DOHH2 (cell line): ENCODE data around the gene GPSM3.

ENCODE experiments used
- H3F3A ChIP-seq: fragments of 200-600 bp; sonication (generic), shearing (Covaris generic); 2 replicates; pipeline ENCODE4 v1.6.0; 2016; ENCODE audit warnings: antibody characterized with exemption, mild to moderate bottlenecking; ENCODE audit not compliant: control insufficient read depth, insufficient read depth
- H3K27ac ChIP-seq: fragments of 200-600 bp; sonication (generic); 2 replicates; pipeline ENCODE4 v1.5.1; 2014; ENCODE audit warnings: low read depth, mild to moderate bottlenecking, low read length, moderate library complexity
- H3K27me3 ChIP-seq: fragments of 200-600 bp; sonication (generic); 2 replicates; pipeline ENCODE4 v1.6.1; 2014; ENCODE audit warnings: mild to moderate bottlenecking, low read length, mixed read lengths; ENCODE audit not compliant: control insufficient read depth
- H3K36me3 ChIP-seq: fragments of 200-600 bp; sonication (generic); 2 replicates; pipeline ENCODE4 v1.6.1; 2014; ENCODE audit warnings: mild to moderate bottlenecking, low read length, moderate library complexity, mixed read lengths; ENCODE audit not compliant: control insufficient read depth
- H3K4me1 ChIP-seq: fragments of 200-600 bp; sonication (generic); 2 replicates; pipeline ENCODE4 v1.6.1; 2014; ENCODE audit warnings: mild to moderate bottlenecking, low read length, mixed read lengths; ENCODE audit not compliant: control insufficient read depth
- H3K4me2 ChIP-seq: fragments of 200-600 bp; sonication (generic); 2 replicates; pipeline ENCODE4 v1.6.0; 2014; ENCODE audit warnings: mild to moderate bottlenecking, low read length, moderate library complexity
- H3K4me3 ChIP-seq: fragments of 200-600 bp; sonication (generic); 2 replicates; pipeline ENCODE4 v1.5.1; 2014; ENCODE audit warnings: mild to moderate bottlenecking, low read length, mixed read lengths
- H3K79me2 ChIP-seq: fragments of 200-600 bp; sonication (generic); 2 replicates; pipeline ENCODE4 v1.6.1; 2014; ENCODE audit warnings: mild to moderate bottlenecking, low read length, mixed read lengths; ENCODE audit not compliant: control insufficient read depth
- H3K9me2 ChIP-seq: fragments of 200-600 bp; sonication (generic); replicated peaks from 2 replicates; pipeline ENCODE4 v1.6.1; 2014; ENCODE audit warnings: mild to moderate bottlenecking, low read length, mixed read lengths; ENCODE audit not compliant: control insufficient read depth
- H3K9me3 ChIP-seq: fragments of 200-600 bp; sonication (generic); 2 replicates; pipeline ENCODE4 v1.6.1; 2014; ENCODE audit warnings: antibody characterized with exemption, low read length, mixed read lengths; ENCODE audit not compliant: control insufficient read depth, insufficient read depth
- H4K20me1 ChIP-seq: fragments of 200-600 bp; sonication (generic); 2 replicates; pipeline ENCODE4 v1.6.0; 2014; ENCODE audit warnings: low read depth, mild to moderate bottlenecking, antibody characterized with exemption, low read length, moderate library complexity; ENCODE audit not compliant: control insufficient read depth, insufficient read depth
- CTCF ChIP-seq: fragments of 200-600 bp; sonication (generic); IDR thresholded peaks from one replicate; pipeline ENCODE4 v1.5.1; 2014; ENCODE audit warnings: antibody characterized with exemption, mild to moderate bottlenecking, low read depth, low read length; ENCODE audit not compliant: poor library complexity, severe bottlenecking
- EZH2phosphoT487 ChIP-seq: fragments of 200-600 bp; sonication (generic); IDR thresholded peaks from 2 replicates; pipeline ENCODE4 v1.6.1; 2017; ENCODE audit warnings: borderline replicate concordance, mild to moderate bottlenecking, antibody characterized with exemption, low read length, moderate library complexity, mixed read lengths

The GPSM3 gene

GRCh38 chr6:32183483-32184083 lies 8.9 kb downstream of the GPSM3 start:
- H3K9me3 ChIP-seq, result no peaks in the 10 kb centered on the region
- no peak overlapping the region for H3K4me3 ChIP-seq
- no peak overlapping the region for H3K4me2 ChIP-seq
- TF ChIP-seq CTCF (no peak), EZH2phosphoT487 (no peak)
- H3K27ac ChIP-seq, result no peak overlapping the region
- H3K9me2 ChIP-seq, result no peaks in the 10 kb centered on the region
- H3F3A ChIP-seq, result peaks cover 4% of the 10 kb centered on the region; the same call in 1 of the 2 replicates
- peaks cover 42% of the 10 kb centered on the region for H3K4me1 ChIP-seq
- peaks cover 38% of the 10 kb centered on the region for H3K79me2 ChIP-seq
- H3K36me3 ChIP-seq, result peaks cover 78% of the 10 kb centered on the region
- H3K27me3 ChIP-seq, result no peaks in the 10 kb centered on the region
- no peaks in the 10 kb centered on the region for H4K20me1 ChIP-seq

- no peak overlapping the region for H3K4me3 ChIP-seq
- H3K27me3 ChIP-seq, result no peaks in the 10 kb centered on the region
- peaks cover 37% of the 10 kb centered on the region for H3K4me1 ChIP-seq
- H3F3A ChIP-seq, result peaks cover 4% of the 10 kb centered on the region; the same call in 1 of the 2 replicates
- H3K9me2 ChIP-seq, result no peaks in the 10 kb centered on the region
- H3K4me2 ChIP-seq, result no peak overlapping the region
- H4K20me1 ChIP-seq, result no peaks in the 10 kb centered on the region
- no peak for TF ChIP-seq CTCF
- TF ChIP-seq EZH2phosphoT487, result no peak
- peaks cover 34% of the 10 kb centered on the region for H3K79me2 ChIP-seq
- peaks cover 74% of the 10 kb centered on the region for H3K36me3 ChIP-seq
- no peak overlapping the region for H3K27ac ChIP-seq
- H3K9me3 ChIP-seq, result no peaks in the 10 kb centered on the region
Observed at GRCh38 chr6:32183030-32183429, 9.4 kb downstream of the GPSM3 start.

- Histone ChIP-seq H3K27me3 (no peaks in the 10 kb centered on the region), H3K4me2 (no peak overlapping the region), H3K27ac (no peak overlapping the region), H3F3A (peaks cover 4% of the 10 kb centered on the region; the same call in 1 of the 2 replicates), H4K20me1 (no peaks in the 10 kb centered on the region), H3K9me2 (no peaks in the 10 kb centered on the region), H3K4me1 (peaks cover 32% of the 10 kb centered on the region), H3K79me2 (peaks cover 29% of the 10 kb centered on the region), H3K4me3 (no peak overlapping the region), H3K9me3 (no peaks in the 10 kb centered on the region), H3K36me3 (peaks cover 69% of the 10 kb centered on the region)
- TF ChIP-seq EZH2phosphoT487 (no peak), CTCF (no peak)
Observed at GRCh38 chr6:32182555-32182981, 9.9 kb downstream of the GPSM3 start.
